Activated CD8-positive, alpha-beta T cell treated with anti-CD3 and anti-CD28 coated beads for 36 hours (primary cell): ENCODE measurements around the gene MOGAT1. TPM values are rescaled to one million over a fixed set of nuclear protein-coding genes. Genes with fewer than 3 reads are reported as not detected.
"Not testable (repeated sequence)": the region's sequence is repeated elsewhere in the genome, so short reads cannot be mapped to it uniquely, and the experiment has no call there.

Experiments
- ATAC-seq: fragments of 200-7000 bp; cut with Tn5 transposase; one replicate; pipeline ENCODE4 v1.10.0; 2021; ENCODE audit warnings: mild to moderate bottlenecking, moderate library complexity
- CTCF ChIA-PET: fragments of 350-600 bp; sonication (Branson Sonifier 250); formaldehyde crosslinking; loops from one replicate; lab custom pipeline; 2021; ENCODE audit warnings: antibody characterized with exemption; lab: Charles Lee
- POLR2A ChIA-PET: fragments of 350-600 bp; sonication (Branson Sonifier 250); formaldehyde crosslinking; loops from one replicate; lab custom pipeline; 2021; ENCODE audit warnings: antibody characterized with exemption; lab: Charles Lee
- DNase-seq: peaks from one replicate; pipeline ENCODE4 v3.0.0-alpha.2; 2020
- H3K27ac Mint-ChIP-seq: one replicate; pipeline ENCODE4 v1.8.0; 2021; ENCODE audit warnings: mild to moderate bottlenecking, mixed read lengths
- H3K27me3 Mint-ChIP-seq: one replicate; pipeline ENCODE4 v1.8.0; 2021; ENCODE audit warnings: mixed read lengths
- H3K36me3 Mint-ChIP-seq: one replicate; pipeline ENCODE4 v1.8.0; 2021; ENCODE audit warnings: low read depth, mixed read lengths
- H3K4me1 Mint-ChIP-seq: one replicate; pipeline ENCODE4 v1.8.0; 2021; ENCODE audit warnings: low read depth, mixed read lengths
- H3K4me3 Mint-ChIP-seq: one replicate; pipeline ENCODE4 v1.8.0; 2021; ENCODE audit warnings: mild to moderate bottlenecking, moderate library complexity, mixed read lengths
- H3K9me3 Mint-ChIP-seq: one replicate; pipeline ENCODE4 v1.8.0; 2021; ENCODE audit warnings: mixed read lengths
- CTCF ChIP-seq: fragments of 200-600 bp; IDR thresholded peaks from one replicate; pipeline ENCODE4 v1.8.0; 2022; ENCODE audit warnings: antibody characterized with exemption, mild to moderate bottlenecking
- intact Hi-C: fragments of 100-400 bp; cut with micrococcal nuclease; formaldehyde crosslinking; loops from one replicate; pipeline ENCODE4 v1.10.0; 2022
- total RNA-seq, 2 experiments: library from RNA; stranded (reverse); gene quantifications; one replicate each; pipeline ENCODE4 v1.2.3, GENCODE V29; 2021

Gene MOGAT1
- total RNA-seq, 2 experiments from 2014 or later = not detected

- no peak for TF ChIP-seq CTCF
- Mint-ChIP-seq H3K9me3 (no peaks in the 10 kb centered on the region), H3K36me3 (no peaks in the 10 kb centered on the region), H3K4me3 (no peak overlapping the region), H3K27me3 (peaks cover 9% of the 10 kb centered on the region), H3K4me1 (peaks cover 7% of the 10 kb centered on the region), H3K27ac (no peak overlapping the region)
- ChIA-PET CTCF (interaction anchor here (0.9 to 1.7 kb wide), 4 partner anchors 9 to 191 kb away, joined by 3 to 5 read pairs (median 4); no protein-coding TSS in a partner anchor), POLR2A (interaction anchor here (0.8 kb wide), 1 partner anchor 39 kb away, joined by 3 read pairs; no protein-coding TSS in a partner anchor)
- DNase-seq = no peak
- intact Hi-C loops = no loop called here
- no peak for ATAC-seq
These were observed 43.1 kb downstream of the MOGAT1 start for GRCh38 chr2:222714361-222715241.

- ATAC-seq = no peak
- Mint-ChIP-seq H3K9me3 (no peaks in the 10 kb centered on the region), H3K27me3 (peaks cover 9% of the 10 kb centered on the region), H3K4me1 (peaks cover 7% of the 10 kb centered on the region), H3K27ac (no peak overlapping the region), H3K36me3 (no peaks in the 10 kb centered on the region), H3K4me3 (no peak overlapping the region)
- ChIA-PET CTCF (interaction anchor here (0.6 to 1.4 kb wide), 2 partner anchors 12 to 99 kb away, joined by 3 read pairs; no protein-coding TSS in a partner anchor), POLR2A (no interaction called here)
- intact Hi-C loops = no loop called here
- TF ChIP-seq CTCF = no peak
- DNase-seq = peak; percentile 13
These were observed 44.3 kb downstream of the MOGAT1 start for GRCh38 chr2:222715742-222716141.

- ATAC-seq, intact Hi-C loops, H3K4me1 Mint-ChIP-seq, H3K27me3 Mint-ChIP-seq, H3K4me3 Mint-ChIP-seq, H3K36me3 Mint-ChIP-seq, POLR2A ChIA-PET, CTCF ChIA-PET, DNase-seq, H3K9me3 Mint-ChIP-seq, H3K27ac Mint-ChIP-seq: not testable (repeated sequence)
These were observed 48.3 kb downstream of the MOGAT1 start for GRCh38 chr2:222719787-222720186.

- H3K4me3 Mint-ChIP-seq, intact Hi-C loops, POLR2A ChIA-PET, H3K4me1 Mint-ChIP-seq, H3K27me3 Mint-ChIP-seq, H3K27ac Mint-ChIP-seq, H3K36me3 Mint-ChIP-seq, ATAC-seq, H3K9me3 Mint-ChIP-seq, DNase-seq: not testable (repeated sequence)
- CTCF ChIA-PET = interaction anchor here (1.3 kb wide), 1 partner anchor 13 kb away, joined by 12 read pairs; no protein-coding TSS in a partner anchor
These were observed 50.1 kb downstream of the MOGAT1 start for GRCh38 chr2:222721597-222721996.

GRCh38 chr2:222722327-222722946 lies 51.0 kb downstream of the MOGAT1 start:
- Mint-ChIP-seq H3K4me3 (no peak overlapping the region), H3K9me3 (no peaks in the 10 kb centered on the region), H3K36me3 (no peaks in the 10 kb centered on the region), H3K27ac (no peak overlapping the region), H3K27me3 (no peaks in the 10 kb centered on the region), H3K4me1 (no peaks in the 10 kb centered on the region)
- no peak for TF ChIP-seq CTCF
- intact Hi-C loops = no loop called here
- ChIA-PET CTCF (interaction anchor here (1.3 kb wide), 1 partner anchor 14 kb away, joined by 12 read pairs; no protein-coding TSS in a partner anchor), POLR2A (no interaction called here)
- ATAC-seq (peak; percentile 37), DNase-seq (no peak)
